ENCODE data around the gene MRPS6. TPM values are rescaled to one million over a fixed set of nuclear protein-coding genes. Genes with fewer than 3 reads are reported as not detected.

The MRPS6 gene
- total RNA-seq, 1 donor from 2014 or later: 18.8 TPM

- Histone ChIP-seq H3K9ac (ENCODE audit: low read depth in 1 of 3, low read length in 3 of 3) (no peak overlapping the region), H3K36me3 (ENCODE audit: control insufficient read depth in 3 of 3, insufficient read depth in 3 of 3, low read length in 3 of 3) (peaks cover 6 to 17% (median 10%) of the 10 kb centered on the region in 3 donors), H3K27ac (ENCODE audit: low read depth, low read length) (no peak overlapping the region), H3K4me1 (ENCODE audit: control insufficient read depth in 3 of 3, insufficient read depth in 3 of 3, low read length in 3 of 3) (peaks cover 0 to 8% (median 2%) of the 10 kb centered on the region in 3 donors), H3K27me3 (ENCODE audit: control insufficient read depth in 3 of 3, insufficient read depth in 3 of 3, low read length in 3 of 3) (no peaks in the 10 kb centered on the region), H3K4me3 (ENCODE audit: low read length in 3 of 3) (no peak overlapping the region), H3K9me3 (ENCODE audit: control insufficient read depth in 3 of 3, low read length in 3 of 3) (no peaks in the 10 kb centered on the region)
These were observed 19.7 kb downstream of the MRPS6 start for GRCh38 chr21:34093083-34093482.

DNA sequence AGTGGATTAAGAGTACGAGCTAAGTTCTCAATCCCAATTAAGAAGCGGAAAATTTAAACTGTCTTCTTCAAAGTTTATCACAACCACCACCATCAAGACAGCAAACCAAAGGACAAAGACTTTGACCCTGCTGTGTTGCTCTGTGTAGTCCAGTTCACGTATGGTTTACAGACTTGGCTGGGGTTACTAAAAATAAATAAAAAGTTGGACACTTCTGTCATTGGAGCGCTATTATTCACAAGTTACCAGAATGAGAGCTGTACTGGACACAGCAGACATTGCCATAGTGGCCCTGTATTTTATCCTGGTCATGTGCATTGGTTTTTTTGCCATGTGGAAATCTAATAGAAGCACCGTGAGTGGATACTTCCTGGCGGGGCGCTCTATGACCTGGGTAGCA, 21.6 kb downstream of the MRPS6 start:
- Histone ChIP-seq H3K36me3 (ENCODE audit: control insufficient read depth in 3 of 3, insufficient read depth in 3 of 3, low read length in 3 of 3) (peaks cover 6 to 17% (median 10%) of the 10 kb centered on the region in 3 donors), H3K9ac (ENCODE audit: low read depth in 1 of 3, low read length in 3 of 3) (no peak overlapping the region), H3K27me3 (ENCODE audit: control insufficient read depth in 3 of 3, insufficient read depth in 3 of 3, low read length in 3 of 3) (no peaks in the 10 kb centered on the region), H3K4me3 (ENCODE audit: low read length in 3 of 3) (no peak overlapping the region), H3K4me1 (ENCODE audit: control insufficient read depth in 3 of 3, insufficient read depth in 3 of 3, low read length in 3 of 3) (peaks cover 0 to 13% (median 5%) of the 10 kb centered on the region in 3 donors), H3K9me3 (ENCODE audit: control insufficient read depth in 3 of 3, low read length in 3 of 3) (no peaks in the 10 kb centered on the region), H3K27ac (ENCODE audit: low read depth, low read length) (no peak overlapping the region)

DNA sequence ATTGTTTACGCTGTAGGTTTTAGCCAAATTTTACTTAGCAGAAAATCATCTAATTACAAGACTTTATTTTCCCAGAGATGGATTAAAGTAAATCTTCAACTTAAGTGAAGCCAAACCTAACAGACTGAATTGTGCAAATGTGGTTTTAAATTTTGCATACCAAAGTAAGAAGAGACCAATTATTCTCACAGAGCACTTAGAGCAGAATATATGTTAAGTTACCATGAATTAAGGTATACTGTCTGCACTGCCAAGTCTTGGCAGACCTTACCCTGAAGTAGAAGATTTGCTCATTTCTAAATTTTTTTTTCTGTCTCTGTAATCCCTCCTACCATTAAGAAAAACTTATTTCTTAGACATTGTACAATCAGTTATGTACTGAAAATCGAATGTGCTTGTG, 24.1 kb downstream of the MRPS6 start:
- Histone ChIP-seq H3K9ac (ENCODE audit: low read depth in 1 of 3, low read length in 3 of 3) (no peak overlapping the region), H3K9me3 (ENCODE audit: control insufficient read depth in 3 of 3, low read length in 3 of 3) (no peaks in the 10 kb centered on the region), H3K4me3 (ENCODE audit: low read length in 3 of 3) (no peak overlapping the region), H3K4me1 (ENCODE audit: control insufficient read depth in 3 of 3, insufficient read depth in 3 of 3, low read length in 3 of 3) (peaks cover 0 to 20% (median 5%) of the 10 kb centered on the region in 3 donors), H3K36me3 (ENCODE audit: control insufficient read depth in 3 of 3, insufficient read depth in 3 of 3, low read length in 3 of 3) (peaks cover 6 to 17% (median 10%) of the 10 kb centered on the region in 3 donors), H3K27ac (ENCODE audit: low read depth, low read length) (no peak overlapping the region), H3K27me3 (ENCODE audit: control insufficient read depth in 3 of 3, insufficient read depth in 3 of 3, low read length in 3 of 3) (no peaks in the 10 kb centered on the region)

DNA sequence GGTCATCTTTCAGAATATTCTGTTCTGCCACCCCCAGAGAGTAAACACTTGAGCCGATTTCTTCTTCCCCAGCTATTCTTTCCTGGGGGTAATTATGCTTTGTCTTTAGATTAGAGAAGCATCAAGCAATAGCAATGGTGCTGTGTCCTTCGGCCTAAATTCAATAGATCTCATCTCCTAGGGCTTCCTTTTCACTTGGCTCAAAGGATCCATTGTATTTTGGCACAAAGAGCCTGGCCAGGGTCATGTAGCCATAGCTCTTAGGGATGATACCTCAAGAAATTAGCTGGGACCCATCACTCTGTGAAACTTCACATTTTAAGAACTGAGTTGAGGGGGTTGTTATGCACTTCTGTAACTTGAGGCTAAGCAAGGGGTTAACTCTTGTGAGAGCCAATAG, 27.0 kb downstream of the MRPS6 start:
- Histone ChIP-seq H3K36me3 (ENCODE audit: control insufficient read depth in 3 of 3, insufficient read depth in 3 of 3, low read length in 3 of 3) (peaks cover 6 to 12% (median 7%) of the 10 kb centered on the region in 3 donors), H3K4me3 (ENCODE audit: low read length in 3 of 3) (no peak overlapping the region), H3K27me3 (ENCODE audit: control insufficient read depth in 3 of 3, insufficient read depth in 3 of 3, low read length in 3 of 3) (no peaks in the 10 kb centered on the region), H3K4me1 (ENCODE audit: control insufficient read depth in 3 of 3, insufficient read depth in 3 of 3, low read length in 3 of 3) (peaks cover 0 to 20% (median 6%) of the 10 kb centered on the region in 3 donors), H3K9me3 (ENCODE audit: control insufficient read depth in 3 of 3, low read length in 3 of 3) (no peaks in the 10 kb centered on the region), H3K9ac (ENCODE audit: low read depth in 1 of 3, low read length in 3 of 3) (no peak overlapping the region), H3K27ac (ENCODE audit: low read depth, low read length) (no peak overlapping the region)

DNA sequence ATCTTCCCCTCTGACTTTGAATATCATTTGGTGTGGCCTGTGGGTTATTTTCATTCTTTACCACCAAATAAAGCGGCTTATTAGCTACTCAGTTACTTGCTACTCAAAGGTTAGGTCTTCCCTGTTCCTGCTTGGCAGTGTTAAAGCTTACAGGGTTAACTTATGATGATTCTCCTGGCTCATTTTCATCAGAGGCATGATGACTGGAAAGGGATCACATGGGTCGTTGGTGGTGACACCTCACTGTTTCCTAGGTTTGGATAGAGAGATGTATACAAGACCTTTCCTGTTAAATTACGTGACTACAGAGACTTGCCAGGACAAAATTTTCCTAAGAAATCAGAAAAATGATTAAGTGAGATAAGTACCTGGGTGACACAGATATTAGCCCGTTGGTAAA, 27.4 kb downstream of the MRPS6 start:
- Histone ChIP-seq H3K4me3 (ENCODE audit: low read length in 3 of 3) (no peak overlapping the region), H3K27ac (ENCODE audit: low read depth, low read length) (no peak overlapping the region)

DNA sequence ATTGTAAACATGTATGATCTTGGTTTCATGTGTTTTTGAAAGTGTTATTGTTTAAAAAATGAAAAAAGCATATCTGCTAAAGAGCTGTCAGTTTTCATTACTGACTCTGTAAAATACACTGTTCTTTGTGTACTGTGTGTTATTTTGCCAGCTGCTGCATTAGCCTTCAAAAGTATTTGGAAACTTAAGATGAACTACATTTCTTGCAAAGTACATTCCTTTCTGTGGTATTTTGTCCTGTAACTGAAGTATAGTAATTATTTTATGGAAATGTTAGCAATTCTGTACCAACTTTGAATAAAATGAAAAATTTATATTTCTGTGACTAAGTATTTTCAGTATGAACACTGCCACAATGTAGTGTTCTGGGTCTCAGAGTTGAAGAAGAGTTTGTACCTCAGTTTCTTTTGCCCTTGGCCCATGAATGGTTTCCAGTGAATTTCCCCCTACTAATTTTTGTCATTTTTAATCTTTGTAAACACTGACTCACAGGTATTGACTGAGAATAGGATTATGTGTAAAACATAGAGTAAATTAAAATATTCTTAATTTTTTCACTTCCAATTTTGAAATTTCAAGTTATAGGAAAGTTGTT, 32.7 kb downstream of the MRPS6 start:
- no peaks in the 10 kb centered on the region for H3K9me3 ChIP-seq (ENCODE audit: control insufficient read depth in 3 of 3, low read length in 3 of 3)
- H3K4me3 ChIP-seq (ENCODE audit: low read length in 3 of 3): no peak overlapping the region
- no peak overlapping the region for H3K27ac ChIP-seq (ENCODE audit: low read depth, low read length)
- H3K4me1 ChIP-seq (ENCODE audit: control insufficient read depth in 3 of 3, insufficient read depth in 3 of 3, low read length in 3 of 3): peaks cover 0 to 4% (median 3%) of the 10 kb centered on the region in 3 donors
- no peaks in the 10 kb centered on the region for H3K27me3 ChIP-seq (ENCODE audit: control insufficient read depth in 3 of 3, insufficient read depth in 3 of 3, low read length in 3 of 3)
- no peaks in the 10 kb centered on the region for H3K36me3 ChIP-seq (ENCODE audit: control insufficient read depth in 3 of 3, insufficient read depth in 3 of 3, low read length in 3 of 3)
- H3K9ac ChIP-seq (ENCODE audit: low read depth in 1 of 3, low read length in 3 of 3): no peak overlapping the region

More for the DNA sequence above, 27.4 kb downstream of the MRPS6 start:
- peaks cover 0 to 20% (median 6%) of the 10 kb centered on the region in 3 donors for H3K4me1 ChIP-seq (ENCODE audit: control insufficient read depth in 3 of 3, insufficient read depth in 3 of 3, low read length in 3 of 3)
- no peaks in the 10 kb centered on the region for H3K9me3 ChIP-seq (ENCODE audit: control insufficient read depth in 3 of 3, low read length in 3 of 3)
- no peaks in the 10 kb centered on the region for H3K27me3 ChIP-seq (ENCODE audit: control insufficient read depth in 3 of 3, insufficient read depth in 3 of 3, low read length in 3 of 3)
- H3K9ac ChIP-seq (ENCODE audit: low read depth in 1 of 3, low read length in 3 of 3): no peak overlapping the region
- H3K36me3 ChIP-seq (ENCODE audit: control insufficient read depth in 3 of 3, insufficient read depth in 3 of 3, low read length in 3 of 3): peaks cover 6 to 7% (median 7%) of the 10 kb centered on the region in 3 donors

DNA sequence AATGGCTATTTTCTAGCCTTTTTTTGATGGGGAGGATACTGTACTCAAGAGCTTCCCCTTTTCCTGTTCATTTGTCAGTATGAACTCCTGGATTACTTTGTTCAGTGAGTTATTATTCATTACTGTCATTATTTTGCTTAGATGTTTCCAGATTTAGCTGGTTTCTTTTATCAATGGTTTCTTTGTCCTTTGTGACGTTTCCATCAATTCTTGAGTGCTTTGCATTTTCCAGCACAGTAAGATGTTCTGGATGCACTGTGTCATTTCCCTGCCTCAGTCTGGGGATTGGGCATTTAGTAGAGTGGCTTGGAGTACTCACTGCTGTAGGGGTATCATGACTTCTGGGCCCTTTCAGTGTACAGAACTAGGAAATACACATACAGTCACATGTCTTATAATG, 34.2 kb downstream of the MRPS6 start:
- no peak overlapping the region for H3K9ac ChIP-seq (ENCODE audit: low read depth in 1 of 3, low read length in 3 of 3)
- H3K27me3 ChIP-seq (ENCODE audit: control insufficient read depth in 3 of 3, insufficient read depth in 3 of 3, low read length in 3 of 3): no peaks in the 10 kb centered on the region
- H3K9me3 ChIP-seq (ENCODE audit: control insufficient read depth in 3 of 3, low read length in 3 of 3): no peaks in the 10 kb centered on the region
- no peak overlapping the region for H3K27ac ChIP-seq (ENCODE audit: low read depth, low read length)
- peaks cover 0 to 4% (median 0%) of the 10 kb centered on the region in 3 donors for H3K4me1 ChIP-seq (ENCODE audit: control insufficient read depth in 3 of 3, insufficient read depth in 3 of 3, low read length in 3 of 3)
- no peak overlapping the region for H3K4me3 ChIP-seq (ENCODE audit: low read length in 3 of 3)
- H3K36me3 ChIP-seq (ENCODE audit: control insufficient read depth in 3 of 3, insufficient read depth in 3 of 3, low read length in 3 of 3): no peaks in the 10 kb centered on the region

DNA sequence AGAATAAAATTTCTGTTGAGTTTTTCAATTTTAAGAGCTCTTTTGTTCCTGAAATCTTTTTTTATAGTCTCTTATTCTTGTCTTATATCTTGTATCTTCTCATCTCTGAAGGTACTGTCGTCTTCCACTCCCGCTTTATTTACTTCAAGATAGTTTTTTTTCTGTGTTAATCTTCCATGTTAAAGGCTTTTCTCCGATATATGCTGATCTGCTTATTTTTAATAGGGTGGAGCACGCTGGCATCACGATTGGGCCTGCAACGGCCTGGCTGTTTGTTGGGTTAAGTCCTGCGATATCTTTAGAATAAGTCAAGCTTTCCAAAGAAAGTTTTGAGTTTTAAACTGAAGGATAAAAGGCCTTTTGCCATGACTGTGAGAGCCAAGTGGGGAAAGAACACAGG, 35.7 kb downstream of the MRPS6 start:
- Histone ChIP-seq H3K9me3 (ENCODE audit: control insufficient read depth in 3 of 3, low read length in 3 of 3) (no peaks in the 10 kb centered on the region), H3K9ac (ENCODE audit: low read depth in 1 of 3, low read length in 3 of 3) (no peak overlapping the region), H3K36me3 (ENCODE audit: control insufficient read depth in 3 of 3, insufficient read depth in 3 of 3, low read length in 3 of 3) (no peaks in the 10 kb centered on the region), H3K4me1 (ENCODE audit: control insufficient read depth in 3 of 3, insufficient read depth in 3 of 3, low read length in 3 of 3) (peaks cover 0 to 9% (median 7%) of the 10 kb centered on the region in 3 donors), H3K27me3 (ENCODE audit: control insufficient read depth in 3 of 3, insufficient read depth in 3 of 3, low read length in 3 of 3) (no peaks in the 10 kb centered on the region), H3K4me3 (ENCODE audit: low read length in 3 of 3) (no peak overlapping the region), H3K27ac (ENCODE audit: low read depth, low read length) (no peak overlapping the region)

DNA sequence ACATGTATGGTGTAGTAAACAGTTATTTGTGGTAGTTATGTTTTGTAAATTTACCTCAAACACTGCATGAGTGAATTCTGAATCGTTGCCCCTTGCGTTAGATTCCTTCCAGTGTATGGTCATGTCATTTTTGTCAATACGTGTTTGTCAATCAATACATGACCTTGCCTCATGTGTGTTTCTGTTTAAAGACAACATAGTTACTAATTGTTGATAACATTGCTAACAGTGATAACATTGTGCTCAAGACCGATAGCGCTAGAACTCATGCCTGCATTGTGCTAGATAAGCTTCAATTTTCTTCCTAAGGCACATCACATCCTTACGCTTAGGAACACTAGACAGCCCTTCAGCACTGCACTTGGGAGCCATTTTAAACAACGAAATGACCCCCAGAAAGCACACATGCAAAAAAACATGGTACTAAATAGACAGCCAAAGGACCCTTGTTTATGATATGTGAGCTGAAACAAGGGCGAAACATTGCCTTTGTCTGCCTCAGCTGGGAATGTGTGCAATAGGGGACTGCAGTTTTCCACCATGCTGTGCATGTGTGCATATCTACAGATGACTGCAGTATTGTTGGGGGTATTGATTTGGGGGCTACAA, 37.3 kb downstream of the MRPS6 start:
- no peak overlapping the region for H3K4me3 ChIP-seq (ENCODE audit: low read length in 3 of 3)

DNA sequence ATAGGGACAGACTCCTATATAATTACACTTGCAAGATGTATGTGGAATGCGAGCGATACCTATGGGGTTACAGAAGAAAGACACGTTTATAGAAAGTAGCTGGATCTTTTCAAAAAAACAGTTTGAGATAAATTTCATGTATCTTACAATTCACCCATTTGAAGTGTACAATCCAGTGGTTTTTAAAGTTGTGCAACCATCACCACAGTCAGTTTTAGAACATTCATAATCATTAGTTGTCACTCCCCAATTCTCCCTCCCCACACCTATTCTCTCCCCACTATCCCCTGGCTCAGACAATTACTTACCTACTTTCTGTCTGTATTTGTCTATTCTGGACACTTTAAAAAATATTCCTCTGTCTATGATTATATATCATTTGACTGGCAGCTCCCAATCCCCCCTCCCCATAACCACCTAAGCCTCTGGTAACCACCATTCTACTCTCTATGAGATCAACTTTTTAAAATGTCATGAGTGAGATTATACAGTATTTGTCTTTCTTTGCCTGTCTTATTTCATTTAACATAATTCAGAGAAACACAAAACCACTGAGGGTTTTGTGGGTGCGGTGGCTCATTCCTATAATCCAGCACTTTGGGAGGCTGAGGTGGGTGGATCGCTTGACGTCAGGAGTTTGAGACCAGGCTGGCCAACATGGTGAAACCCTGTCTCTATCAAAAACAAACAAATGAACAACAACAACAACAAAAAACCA, 39.1 kb downstream of the MRPS6 start:
- H3K9me3 ChIP-seq (ENCODE audit: control insufficient read depth in 3 of 3, low read length in 3 of 3): no peaks in the 10 kb centered on the region
- H3K27ac ChIP-seq (ENCODE audit: low read depth, low read length): no peak overlapping the region
- no peak overlapping the region for H3K4me3 ChIP-seq (ENCODE audit: low read length in 3 of 3)
- H3K9ac ChIP-seq (ENCODE audit: low read depth in 1 of 3, low read length in 3 of 3): no peak overlapping the region
- no peaks in the 10 kb centered on the region for H3K36me3 ChIP-seq (ENCODE audit: control insufficient read depth in 3 of 3, insufficient read depth in 3 of 3, low read length in 3 of 3)
- H3K4me1 ChIP-seq (ENCODE audit: control insufficient read depth in 3 of 3, insufficient read depth in 3 of 3, low read length in 3 of 3): peaks cover 0 to 10% (median 10%) of the 10 kb centered on the region in 3 donors
- no peaks in the 10 kb centered on the region for H3K27me3 ChIP-seq (ENCODE audit: control insufficient read depth in 3 of 3, insufficient read depth in 3 of 3, low read length in 3 of 3)

More for the DNA sequence above, 37.3 kb downstream of the MRPS6 start:
- no peaks in the 10 kb centered on the region for H3K9me3 ChIP-seq (ENCODE audit: control insufficient read depth in 3 of 3, low read length in 3 of 3)
- no peak overlapping the region for H3K27ac ChIP-seq (ENCODE audit: low read depth, low read length)
- no peaks in the 10 kb centered on the region for H3K27me3 ChIP-seq (ENCODE audit: control insufficient read depth in 3 of 3, insufficient read depth in 3 of 3, low read length in 3 of 3)
- no peak overlapping the region for H3K9ac ChIP-seq (ENCODE audit: low read depth in 1 of 3, low read length in 3 of 3)
- no peaks in the 10 kb centered on the region for H3K36me3 ChIP-seq (ENCODE audit: control insufficient read depth in 3 of 3, insufficient read depth in 3 of 3, low read length in 3 of 3)
- peaks cover 0 to 10% (median 8%) of the 10 kb centered on the region in 3 donors for H3K4me1 ChIP-seq (ENCODE audit: control insufficient read depth in 3 of 3, insufficient read depth in 3 of 3, low read length in 3 of 3)
